GM19351 (cell line): Measurements from ENCODE around the gene CPT1C.

Experiments used
- ATAC-seq: cut with Tn5 transposase; IDR thresholded peaks from one replicate; pipeline ENCODE4 v1.9.1; 2021; ENCODE audit warnings: mild to moderate bottlenecking, moderate library complexity; ENCODE audit not compliant: unreplicated experiment

CPT1C gene

GRCh38 chr19:49749055-49749716 is 58.3 kb downstream of the CPT1C start:
- ATAC-seq: no peak

GRCh38 chr19:49749771-49750170 is 58.9 kb downstream of the CPT1C start:
- no peak for ATAC-seq

- no peak for ATAC-seq
Observed at GRCh38 chr19:49752701-49753100, 61.8 kb downstream of the CPT1C start.

- ATAC-seq: no peak
Observed at GRCh38 chr19:49755956-49756355, 65.0 kb downstream of the CPT1C start.

DNA sequence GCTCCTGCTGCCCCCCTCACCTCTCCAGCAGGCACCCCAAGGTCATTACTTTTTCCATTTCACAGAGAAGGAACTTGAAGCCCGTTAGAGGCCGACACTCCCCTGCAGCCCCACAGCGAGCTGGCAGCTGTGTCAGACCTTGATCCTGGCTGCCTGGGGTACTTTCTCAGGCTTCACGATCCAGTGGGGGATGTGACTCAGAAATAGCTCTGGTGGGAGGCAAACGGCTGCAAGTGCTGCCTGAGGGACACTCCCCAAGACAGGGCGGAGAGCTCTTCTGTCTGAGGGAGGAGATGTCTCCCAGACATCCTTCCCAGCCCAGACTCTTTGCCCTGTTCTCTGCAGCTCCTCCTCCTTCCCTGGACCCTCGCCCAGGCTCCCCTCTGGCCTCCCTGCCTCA is 67.4 kb downstream of the CPT1C start:
- ATAC-seq: no peak

- ATAC-seq: no peak
Observed at GRCh38 chr19:49761249-49761624, 70.3 kb downstream of the CPT1C start.

- ATAC-seq: no peak
Observed at GRCh38 chr19:49761625-49762311, 70.9 kb downstream of the CPT1C start.

- no peak for ATAC-seq
Observed at GRCh38 chr19:49763230-49763629, 72.3 kb downstream of the CPT1C start, which contains the start of gene TSKS. Gene TSKS, minus strand, starts transcription at chr19:49763306. Its CDS starts 59 bp downstream, at chr19:49763247.
